HG02798 (cell line): ENCODE measurements around the gene PNPLA7.
A peak's percentile ranks its signal among the peaks of the same experiment; 100 is the strongest.

Experiments used
- ATAC-seq: cut with Tn5 transposase; IDR thresholded peaks from one replicate; pipeline ENCODE4 v1.9.1; 2021; ENCODE audit warnings: mild to moderate bottlenecking; ENCODE audit not compliant: unreplicated experiment, poor library complexity

PNPLA7 gene

DNA sequence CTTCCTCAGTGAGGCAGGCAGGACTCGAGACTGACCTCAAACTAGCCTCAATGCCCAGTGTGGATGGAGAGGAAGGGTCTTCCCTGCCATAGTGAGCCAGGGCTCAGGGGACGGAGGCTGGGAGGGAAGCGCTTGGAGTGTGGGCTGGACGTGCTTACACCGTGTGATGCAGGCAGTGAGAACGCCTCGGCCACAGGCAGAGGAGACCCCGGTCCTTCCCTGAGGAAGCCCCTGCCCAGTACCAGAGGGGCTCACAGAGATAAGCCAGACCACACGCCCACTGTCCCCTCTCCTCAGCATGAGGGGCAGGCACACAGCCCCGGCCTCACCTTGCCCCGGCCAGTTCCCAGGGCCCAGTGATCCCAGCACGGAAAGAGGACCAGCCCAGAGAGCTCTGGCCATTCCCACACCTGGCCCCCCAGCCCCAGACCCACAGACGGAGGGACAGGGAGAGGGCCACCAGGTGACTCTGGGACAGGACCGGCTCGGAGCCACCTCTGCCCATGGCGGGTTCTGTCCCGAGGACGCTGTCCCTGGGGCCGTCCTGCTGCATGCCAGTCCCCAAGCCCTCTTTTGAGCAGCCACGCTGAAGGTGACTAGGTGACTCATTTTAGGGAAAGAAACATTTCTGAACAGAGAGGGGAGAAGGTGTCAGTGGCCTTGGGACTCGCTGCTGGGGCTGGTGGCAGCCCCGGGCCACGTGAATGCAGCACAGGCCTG lies 85.0 kb downstream of the PNPLA7 start:
- ATAC-seq, result no peak

DNA sequence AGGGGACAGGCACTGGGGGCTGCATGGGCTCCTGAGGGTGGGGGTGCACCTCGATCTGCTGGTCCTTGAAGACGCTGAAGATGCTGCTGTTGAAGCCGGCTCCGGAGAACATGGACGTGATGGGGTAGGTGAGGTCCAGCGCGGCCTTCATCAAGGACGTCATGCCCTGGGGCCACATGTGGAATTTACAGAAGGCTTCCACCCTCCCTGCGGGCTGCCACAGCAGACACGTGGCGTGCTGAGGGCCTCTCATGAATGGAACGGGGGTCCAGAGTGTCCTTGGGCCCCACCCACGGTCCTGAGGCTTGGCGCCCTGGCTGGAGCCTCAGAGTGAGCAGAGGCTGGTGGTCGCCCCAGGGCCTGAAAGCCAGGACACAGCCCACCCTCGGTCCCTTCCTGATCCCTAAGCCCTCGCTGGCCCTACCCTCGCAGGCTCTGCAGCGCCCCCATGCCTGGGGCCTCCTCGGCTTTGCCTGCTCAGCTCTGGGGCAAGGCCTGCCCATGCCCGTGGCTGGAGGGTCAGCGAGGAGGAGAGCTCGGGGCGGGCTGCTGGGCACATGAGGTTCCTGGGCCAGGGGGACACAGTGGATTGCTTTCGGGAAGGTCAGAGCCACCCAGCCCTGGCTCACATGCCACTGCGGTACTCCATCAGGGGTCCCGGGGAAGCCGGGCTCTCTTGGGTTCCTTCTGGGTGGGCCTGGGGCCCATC lies 85.8 kb downstream of the PNPLA7 start:
- ATAC-seq, result no peak

DNA sequence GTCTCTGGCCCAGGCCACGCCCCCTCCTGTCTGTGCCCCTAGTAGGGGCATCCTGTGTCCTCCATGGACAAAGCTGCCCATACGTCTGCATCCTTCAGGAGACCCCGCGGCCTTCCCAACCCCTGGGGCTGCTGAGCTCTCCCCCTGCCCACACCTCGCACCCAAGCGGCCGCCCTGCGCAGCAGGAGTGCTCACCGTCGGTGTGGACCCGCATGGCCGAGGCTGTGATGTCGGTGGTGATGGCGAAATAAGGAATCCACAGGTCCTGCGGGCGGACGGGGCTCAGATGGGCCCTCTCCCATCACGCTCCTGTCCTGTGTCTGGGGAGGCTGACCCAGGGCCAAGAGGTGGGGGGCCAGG lies 86.3 kb downstream of the PNPLA7 start:
- ATAC-seq, result no peak

DNA sequence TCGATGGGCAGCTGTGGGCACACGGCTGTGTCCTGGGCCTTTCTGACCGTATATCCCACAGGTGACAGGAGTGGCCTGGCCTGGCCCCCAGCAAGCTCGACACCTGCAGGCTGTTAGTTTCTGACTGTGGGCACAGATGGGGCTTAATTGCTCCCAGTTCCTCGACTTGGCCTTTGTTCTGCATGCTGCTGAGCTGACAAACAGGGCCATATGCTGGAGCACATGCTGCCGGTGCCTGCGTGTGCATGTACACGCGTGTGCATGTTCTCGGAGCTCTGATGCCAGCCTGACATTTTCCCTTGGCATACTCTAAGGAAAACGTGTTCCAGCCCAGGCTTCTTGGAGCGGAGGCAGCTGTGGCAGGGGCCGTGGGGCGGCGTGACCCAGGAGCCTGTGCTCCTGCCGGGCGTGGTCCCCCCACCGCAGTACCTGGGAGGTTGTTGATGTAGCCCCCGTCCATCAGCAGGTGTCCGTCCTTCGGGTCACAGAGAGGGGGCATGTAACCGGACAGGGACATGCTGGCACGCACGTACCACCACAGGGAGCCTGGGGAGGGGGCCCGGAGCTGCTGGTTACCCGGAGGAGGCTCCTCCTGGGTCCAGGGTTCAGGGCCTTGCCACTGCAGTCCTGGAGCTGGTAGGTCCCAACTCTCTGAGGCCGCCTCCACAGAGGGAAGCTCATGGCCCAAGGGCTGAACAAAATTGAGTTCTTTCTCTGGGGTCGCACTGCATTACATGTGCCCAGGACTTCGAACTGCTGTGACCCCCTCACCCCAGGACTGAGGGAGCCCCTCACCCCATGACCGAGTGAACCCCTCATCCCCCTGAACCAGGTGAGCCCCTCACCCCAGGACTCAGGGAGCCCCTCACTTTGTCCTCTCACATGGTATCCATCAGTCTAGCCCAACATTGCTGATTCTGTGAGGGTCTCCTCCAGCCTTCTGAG lies 86.9 kb downstream of the PNPLA7 start:
- no peak for ATAC-seq

DNA sequence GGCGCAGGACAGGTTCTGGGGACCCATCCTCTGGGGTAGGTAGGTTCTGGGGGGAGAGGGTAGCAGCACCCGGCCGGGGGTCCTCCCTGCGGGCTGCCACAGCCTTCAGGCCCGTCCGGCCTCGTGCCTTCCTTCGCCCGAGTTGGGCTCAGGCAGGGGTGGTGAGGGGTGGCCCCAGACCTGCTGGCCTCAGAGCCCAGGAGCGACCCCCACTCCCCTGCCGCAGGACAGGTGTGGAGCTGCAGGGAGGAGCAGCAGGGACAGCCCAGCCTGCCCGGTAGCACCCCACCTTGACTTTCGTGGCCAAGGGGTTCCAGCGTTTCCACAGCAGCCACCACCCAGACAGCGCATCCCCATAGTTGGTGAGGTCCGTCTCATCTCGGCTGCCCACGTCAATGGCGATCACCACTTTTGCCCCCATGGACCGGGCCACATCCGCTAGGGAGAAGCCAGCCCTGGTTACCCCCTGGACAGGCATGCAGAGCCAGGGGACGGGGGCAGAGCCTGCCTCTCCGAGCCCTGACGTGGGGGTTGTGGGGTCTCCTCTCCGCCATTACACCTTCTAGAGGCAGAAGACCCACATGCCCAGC lies 87.7 kb downstream of the PNPLA7 start:
- no peak for ATAC-seq

DNA sequence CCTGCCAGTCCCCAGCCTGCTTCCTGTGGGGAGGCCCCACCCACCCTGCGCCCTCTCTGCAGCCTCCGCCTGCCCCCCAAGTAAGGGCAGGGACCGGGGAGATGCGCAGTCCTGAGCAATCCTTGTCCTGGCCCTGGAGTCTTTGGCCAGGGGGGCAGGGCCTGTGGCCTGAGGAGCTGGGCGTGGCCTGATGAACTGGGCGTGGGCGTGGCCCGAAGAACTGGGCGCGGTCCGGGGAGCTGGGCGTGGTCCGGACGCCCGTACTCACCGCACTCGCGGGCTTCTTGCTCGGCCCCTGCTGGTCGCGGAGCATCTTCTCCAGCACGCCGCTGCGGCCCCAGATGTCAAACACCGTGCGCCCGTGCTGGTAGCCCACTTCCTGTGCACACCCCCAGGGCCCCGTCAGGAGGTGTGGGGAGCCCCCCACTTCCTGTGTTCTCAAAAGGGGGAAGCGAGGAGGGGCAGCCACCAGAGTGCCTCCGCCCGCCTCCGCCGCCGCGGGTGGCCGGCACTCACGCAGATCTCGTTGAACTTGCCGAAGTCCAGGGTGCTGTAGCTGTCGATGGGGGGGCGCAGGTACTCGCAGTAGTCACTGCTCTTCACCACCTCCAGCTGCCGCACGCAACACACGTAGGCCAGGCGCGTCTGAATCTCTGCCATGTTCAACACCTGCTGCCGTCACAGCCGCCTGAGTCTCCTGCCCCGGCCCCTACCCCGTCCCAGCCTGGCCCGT lies 88.4 kb downstream of the PNPLA7 start:
- peak; percentile 63 for ATAC-seq

DNA sequence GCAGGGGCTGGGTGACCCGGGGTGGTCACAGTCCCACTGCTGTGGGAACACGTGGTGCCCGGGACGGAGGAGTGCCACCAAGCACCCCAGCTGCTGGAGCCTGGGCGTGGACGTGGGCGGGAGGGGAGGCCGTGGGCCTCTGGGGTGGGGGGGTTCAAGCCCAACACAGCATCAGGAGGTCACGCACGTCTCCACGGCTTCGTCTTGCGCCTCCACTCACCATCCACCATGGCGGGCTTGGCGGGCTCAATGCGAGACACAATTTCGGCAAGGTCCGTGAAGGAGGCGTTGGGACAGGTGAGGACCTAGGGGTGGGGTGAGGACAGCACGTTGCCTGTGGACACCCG lies 88.9 kb downstream of the PNPLA7 start:
- ATAC-seq, result no peak

DNA sequence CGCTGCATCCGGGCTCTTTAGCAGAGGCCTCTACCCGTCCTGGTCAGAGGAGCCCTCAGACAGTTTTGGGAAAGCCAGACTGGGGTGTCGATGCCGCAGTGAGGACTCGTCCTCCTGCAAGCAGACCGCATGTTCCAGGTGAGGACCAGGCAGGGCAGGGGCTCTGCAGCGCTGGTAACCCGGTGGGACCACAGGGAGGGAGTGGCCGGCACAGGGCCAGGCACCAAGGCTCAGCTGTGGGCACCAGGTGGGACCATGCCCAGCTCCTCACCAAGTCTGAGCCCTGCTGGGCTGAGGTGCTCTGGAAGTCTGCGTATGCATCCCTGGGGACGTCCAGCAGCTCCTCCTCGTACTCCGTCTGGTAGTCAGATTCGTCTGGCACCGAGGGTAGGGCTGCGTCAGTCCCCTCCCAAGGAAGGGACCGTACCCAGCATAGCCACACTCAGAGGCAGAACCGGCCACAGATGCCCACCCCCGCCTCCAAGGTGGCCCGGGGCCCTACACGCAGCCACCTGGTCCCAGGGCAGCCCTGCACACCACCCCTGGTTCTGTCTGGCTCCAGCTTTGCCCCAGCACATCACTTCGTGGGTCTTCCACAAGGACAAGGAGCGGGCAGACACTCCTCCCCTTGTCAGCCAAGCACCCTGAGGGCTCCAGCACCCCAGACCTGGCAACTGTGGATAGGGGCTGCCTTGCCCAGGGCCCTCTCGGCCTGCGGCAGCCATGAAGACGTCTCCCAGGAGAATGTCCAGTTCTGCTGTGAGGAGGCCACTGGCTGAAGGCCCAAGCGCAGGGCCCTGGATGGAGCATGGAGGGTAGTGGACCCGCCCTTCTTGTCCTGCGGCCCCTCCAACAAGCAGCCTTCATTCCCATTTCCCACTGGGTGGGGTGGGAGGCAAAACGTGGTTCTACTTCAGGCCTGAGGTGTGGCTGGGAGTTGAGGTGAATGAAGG lies 89.6 kb downstream of the PNPLA7 start:
- ATAC-seq, result no peak

DNA sequence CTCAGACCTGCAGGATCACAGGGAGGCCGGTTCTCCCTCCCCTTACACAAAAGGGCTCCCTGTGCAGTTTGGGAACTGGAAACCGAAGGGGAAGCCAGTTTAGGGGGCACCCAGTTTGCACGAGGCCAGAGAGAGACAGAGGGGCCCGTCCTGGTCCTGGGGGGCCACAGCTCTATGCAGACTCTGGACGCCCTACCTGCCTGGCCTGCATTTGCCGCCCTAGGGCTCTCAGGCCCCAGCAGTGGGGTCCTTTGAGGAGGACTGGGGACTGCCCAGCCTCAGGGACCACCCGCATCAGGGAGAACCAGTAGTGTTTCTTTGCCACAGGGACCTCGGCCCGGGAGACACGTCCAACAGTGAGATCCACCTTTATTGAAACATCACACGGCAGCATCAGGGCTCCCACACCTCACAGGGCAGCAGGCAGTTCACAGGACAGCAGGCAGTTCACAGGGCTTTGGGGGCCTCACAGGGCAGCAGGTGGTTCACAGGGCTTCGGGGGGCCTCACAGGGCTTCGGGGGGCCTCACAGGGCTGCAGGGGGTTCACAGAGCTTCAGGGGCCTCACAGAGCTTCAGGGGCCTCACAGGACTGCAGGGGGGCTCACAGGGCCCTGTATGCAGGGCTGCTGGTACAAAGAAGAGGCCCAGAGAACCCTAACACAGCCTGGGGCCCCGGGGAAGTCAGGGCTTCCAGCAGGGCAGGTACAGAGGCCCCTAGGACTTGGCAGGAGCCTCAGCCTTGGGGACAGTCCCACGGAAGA lies 90.4 kb downstream of the PNPLA7 start:
- no peak for ATAC-seq

DNA sequence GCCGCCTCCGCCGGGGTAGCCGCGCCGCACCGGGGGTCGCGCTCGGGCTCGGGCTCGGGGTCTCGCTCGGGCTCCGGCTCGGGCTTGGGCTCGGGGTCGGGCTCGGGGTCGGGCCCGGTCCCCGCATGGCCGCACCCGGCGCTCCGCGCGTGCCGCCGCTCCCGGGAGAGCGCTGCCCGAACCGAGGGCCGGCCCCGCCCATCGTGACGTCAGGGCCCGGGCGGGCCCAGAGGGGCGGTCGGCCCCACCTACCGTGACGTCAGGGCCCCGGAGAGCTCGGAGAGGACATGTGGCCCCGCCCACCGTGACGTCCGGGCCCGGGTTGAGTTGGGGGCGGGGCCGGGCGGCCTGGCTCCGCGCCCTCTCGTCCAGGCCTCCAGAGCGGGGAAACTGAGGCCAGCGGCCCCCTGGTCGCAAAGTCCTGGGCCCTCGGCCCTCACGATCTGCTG lies 91.0 kb downstream of the PNPLA7 start, which contains the start of gene NSMF:
TSS of gene NSMF (minus strand) at position 183 of the 449 bp plus-strand sequence. CDS start 232 bp downstream, outside the sequence.
- peak; percentile 74 for ATAC-seq

DNA sequence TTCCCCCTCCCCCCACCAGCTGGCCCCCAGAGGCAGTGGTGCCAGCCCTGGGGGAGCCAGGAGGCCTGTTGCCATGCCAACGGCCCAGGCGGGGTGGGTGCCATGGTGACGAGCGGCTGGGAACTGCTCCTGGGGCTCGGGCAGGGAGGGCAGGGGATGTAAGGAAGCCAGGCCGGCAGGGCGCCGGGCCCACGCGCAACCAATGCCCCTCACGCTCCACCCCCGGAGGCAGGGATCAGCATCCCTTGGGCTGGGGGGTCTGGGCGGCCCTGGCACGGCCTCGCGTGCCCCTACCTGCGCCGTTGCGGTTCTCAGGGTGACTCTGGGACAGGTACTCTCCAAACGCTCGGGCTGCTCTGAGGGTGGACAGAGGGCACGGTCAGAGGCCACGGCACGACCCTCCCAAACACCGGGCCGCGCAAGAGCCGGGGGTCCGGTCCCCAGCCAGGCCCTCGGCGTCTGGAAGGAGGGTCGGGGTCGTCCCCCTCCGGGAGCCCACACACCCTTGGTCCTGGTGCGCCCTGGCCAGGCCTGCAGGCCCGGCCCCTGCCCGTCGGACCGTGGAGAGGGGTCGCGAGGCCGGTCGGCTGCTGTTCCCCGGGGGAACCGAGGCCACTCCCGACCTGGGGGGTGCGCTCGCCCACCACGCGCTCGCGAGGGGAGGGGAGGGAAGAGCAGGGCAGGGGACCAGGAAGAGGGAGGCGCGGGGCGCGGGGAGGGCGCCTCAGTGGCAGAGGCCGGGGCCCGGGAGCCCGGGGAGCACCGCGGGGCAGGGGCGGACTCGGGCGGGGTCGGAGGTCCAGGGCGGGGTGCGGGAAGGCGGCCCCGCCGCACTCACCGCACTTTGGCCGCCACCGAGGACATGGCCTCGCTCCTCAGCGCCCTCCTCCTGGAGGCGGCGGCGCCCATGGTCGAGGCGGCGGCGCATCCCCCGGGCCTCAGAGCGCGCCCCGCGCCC lies 91.7 kb downstream of the PNPLA7 start:
- no peak for ATAC-seq

DNA sequence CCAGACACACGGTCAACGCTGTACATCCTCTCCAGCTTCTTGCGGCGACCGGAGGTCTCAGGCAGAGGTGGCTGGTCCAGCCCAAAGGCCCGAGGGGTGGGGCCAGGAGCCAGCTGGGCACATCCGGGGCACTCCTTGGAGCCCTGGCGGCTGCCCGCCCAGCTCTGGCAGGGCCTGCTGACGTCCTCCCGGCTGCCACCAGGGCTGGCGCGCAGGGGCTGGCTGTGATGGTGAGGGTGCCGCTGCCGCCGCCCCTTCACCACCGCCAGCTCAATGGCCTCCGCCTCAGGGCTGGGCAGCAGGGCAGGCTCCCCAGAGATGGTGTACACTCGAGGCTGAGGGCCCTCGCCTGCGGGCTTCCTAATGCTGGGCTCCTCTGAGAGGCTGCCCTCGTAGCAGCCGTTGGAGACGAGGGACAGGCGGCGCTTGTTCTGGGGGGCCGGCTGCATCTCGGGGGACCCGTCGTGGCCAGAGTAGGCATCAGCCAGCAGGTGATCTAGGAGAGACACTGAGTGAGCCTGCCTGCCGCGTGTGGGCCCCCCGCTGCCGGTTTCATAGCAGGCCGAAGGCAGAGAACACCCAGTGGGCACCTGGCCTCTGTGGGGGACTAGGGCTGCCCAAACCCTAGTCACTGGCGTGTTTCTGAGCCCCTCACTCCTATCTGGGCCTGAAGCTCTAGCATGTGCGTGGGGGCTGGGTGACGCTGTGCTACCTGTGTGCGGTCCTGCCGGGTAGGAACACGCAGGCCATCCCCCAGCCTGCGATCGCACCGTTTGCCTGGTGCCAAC lies 92.6 kb downstream of the PNPLA7 start:
- ATAC-seq, result no peak

DNA sequence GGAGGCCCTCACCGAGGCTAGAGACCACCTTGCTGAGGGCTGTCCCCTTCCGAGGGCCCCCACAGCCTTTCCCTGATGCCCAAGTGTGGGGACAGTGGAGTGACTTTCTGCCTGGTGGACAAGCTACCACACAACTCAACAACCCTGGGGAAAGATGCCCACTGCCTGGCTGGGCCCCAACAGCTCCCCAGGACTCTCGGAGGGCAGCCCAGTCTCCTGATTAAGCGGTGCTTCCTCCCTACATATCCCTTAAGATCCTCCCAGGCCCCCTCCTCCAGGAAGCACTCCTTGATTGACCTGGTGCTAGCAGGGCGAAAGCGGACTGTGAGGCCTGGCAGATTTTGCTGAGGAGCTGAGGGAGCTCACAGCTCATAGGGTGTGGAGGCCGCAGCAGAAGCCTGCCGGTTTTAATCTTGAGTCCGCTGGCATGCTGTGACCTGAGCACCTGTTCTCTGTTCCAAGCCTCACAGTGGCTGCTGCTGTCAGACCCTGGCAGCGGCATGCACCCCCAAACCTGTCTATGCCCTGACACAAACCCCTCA lies 93.3 kb downstream of the PNPLA7 start:
- ATAC-seq, result no peak

DNA sequence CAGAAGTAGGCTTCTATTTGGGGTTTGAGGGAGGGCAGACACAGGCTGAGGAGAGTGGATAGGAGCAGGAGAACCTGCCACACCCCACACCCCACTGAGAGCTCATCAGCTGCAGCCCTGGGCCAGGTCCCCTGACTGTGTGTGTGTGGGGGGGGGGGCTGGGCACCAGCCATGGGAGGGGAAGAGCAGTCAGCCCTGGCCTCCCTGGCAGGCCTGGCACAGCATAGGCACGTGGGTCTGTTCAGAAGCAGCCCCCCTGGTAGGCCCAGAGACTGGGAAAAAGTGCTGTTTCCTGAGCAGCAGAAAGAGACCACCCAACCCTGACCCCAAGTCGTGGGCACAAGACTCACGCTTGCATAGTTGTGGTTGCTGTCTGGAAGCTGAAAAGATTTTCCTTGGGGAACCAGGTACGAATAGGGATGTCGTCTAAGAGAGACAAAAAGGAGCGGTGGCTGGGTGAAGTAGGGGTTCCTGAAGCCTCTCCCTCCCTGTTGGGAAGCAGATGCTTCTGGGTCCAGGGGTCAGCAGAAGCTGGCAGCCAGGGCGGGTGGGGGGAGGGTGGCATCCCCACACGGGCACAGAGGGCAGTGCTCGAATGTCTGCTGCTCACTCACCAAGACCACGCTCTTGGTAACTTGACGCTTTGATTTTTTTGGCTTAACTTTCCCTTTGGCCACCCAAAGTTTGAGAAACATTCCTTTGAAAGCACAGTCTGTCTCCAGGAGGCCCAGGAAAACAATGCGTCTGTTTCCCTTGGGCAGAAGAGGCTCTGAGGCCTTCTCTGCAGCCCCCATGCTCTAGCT lies 93.9 kb downstream of the PNPLA7 start:
- no peak for ATAC-seq

DNA sequence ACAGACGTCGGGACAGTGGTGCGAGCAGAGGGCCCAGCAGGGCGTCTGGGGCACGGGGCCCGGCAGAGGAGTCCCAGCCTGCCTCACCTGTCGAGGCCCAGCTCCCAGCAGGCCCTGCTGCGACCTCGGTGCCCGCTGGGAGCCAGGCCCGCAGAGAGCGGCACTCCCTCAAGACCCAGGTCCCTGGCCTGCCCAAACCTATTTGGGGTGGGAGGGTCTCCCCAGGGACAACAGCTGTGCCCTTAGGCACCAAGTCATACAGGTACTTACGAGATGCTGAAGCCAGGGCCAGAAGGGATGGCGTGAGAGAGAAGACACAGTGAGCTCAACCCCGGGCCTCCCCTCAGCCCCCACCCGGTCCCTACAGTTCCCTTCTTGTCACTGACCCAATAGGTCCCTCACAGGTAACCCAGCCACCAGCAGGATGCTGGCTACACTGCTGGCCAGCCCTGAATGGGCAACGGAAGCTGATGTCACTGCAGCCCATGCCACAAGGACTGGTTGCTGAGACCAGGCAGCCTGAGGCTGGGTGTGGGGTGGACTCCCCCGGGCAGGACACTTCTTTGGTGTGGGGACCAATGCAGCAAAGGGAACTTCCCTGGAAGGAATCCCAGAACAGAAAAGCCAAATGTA lies 94.7 kb downstream of the PNPLA7 start:
- ATAC-seq, result no peak
